Measurements from ENCODE around the gene FNDC3B. TPM values are rescaled to one million over a fixed set of nuclear protein-coding genes. Genes with fewer than 3 reads are reported as not detected.

Gene FNDC3B
- total and polyA plus RNA-seq, 3 donors from 2014 or later, result 24.2 to 63.5 (median 57.7) TPM

DNA sequence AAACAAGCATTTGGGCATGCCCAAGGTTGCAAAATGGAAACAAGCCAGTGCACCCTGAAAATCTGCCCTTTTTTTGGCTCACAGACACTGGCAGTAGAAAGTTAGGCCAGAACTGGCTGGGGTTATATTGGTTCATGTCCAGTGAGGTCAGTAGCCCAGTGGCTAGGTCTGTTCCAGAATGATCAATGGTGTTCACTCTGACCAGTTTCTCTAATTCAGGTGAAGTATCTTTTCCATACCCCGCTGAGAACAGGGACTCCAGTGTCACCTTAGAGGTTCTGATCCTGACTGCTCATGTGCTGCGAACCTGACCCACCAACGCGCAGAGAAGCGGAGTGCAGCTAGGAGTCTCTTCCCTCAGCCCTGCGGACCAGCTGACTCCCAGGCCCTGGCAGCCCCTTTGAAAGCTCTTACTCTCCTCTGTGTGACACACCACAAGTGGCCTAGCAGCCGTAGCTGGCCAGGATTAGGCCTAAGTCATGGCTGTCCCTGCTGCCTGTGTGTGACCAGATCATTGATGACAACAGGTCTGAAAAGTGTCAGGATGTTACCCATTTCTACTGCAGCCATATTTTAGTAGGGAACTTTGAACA lies 285.3 kb downstream of the FNDC3B start:
- Histone ChIP-seq H3K27ac (no peak overlapping the region), H3K36me3 (ENCODE audit: low read depth, missing control alignments) (no peaks in the 10 kb centered on the region), H3K4me3 (no peak overlapping the region), H3K4me1 (no peaks in the 10 kb centered on the region), H3K27me3 (no peaks in the 10 kb centered on the region), H3K9me3 (no peaks in the 10 kb centered on the region)
- DNase-seq, result no peak
- intact Hi-C loops (cut with DNase I; ENCODE audit: low total_unique reads), result no loop called here
- WGBS, 2 donors, result 77 to 93% methylated on average over 7 of the region's 7 CpGs
- no peak for TF ChIP-seq POLR2A (IDR thresholded peaks at IDR 0.05)
- TF ChIP-seq, protein P1, sequence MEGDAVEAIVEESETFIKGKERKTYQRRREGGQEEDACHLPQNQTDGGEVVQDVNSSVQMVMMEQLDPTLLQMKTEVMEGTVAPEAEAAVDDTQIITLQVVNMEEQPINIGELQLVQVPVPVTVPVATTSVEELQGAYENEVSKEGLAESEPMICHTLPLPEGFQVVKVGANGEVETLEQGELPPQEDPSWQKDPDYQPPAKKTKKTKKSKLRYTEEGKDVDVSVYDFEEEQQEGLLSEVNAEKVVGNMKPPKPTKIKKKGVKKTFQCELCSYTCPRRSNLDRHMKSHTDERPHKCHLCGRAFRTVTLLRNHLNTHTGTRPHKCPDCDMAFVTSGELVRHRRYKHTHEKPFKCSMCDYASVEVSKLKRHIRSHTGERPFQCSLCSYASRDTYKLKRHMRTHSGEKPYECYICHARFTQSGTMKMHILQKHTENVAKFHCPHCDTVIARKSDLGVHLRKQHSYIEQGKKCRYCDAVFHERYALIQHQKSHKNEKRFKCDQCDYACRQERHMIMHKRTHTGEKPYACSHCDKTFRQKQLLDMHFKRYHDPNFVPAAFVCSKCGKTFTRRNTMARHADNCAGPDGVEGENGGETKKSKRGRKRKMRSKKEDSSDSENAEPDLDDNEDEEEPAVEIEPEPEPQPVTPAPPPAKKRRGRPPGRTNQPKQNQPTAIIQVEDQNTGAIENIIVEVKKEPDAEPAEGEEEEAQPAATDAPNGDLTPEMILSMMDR (IDR thresholded peaks at IDR 0.05), result no peak

DNA sequence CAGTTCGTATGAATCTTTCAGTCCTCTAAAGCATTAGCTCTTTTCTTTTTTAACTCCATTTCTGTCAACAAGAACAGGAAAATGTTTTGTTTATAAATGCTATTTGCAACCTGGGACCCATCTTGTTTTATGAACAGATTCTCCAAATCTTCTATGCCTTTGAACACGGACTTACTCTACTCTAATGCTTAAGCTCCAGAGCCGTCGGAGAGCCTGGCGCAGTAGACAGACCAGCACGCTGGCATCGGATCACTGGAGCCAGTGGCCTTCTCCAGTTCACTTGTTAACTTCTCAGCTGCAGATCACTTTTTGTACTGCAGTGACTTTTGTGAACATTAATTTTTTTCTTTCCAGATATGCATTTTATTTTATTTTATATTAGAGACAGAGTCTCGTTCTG lies 286.1 kb downstream of the FNDC3B start:
- Histone ChIP-seq H3K27ac (no peak overlapping the region), H3K4me1 (no peaks in the 10 kb centered on the region), H3K36me3 (ENCODE audit: low read depth, missing control alignments) (no peaks in the 10 kb centered on the region), H3K9me3 (no peaks in the 10 kb centered on the region), H3K4me3 (no peak overlapping the region), H3K27me3 (no peaks in the 10 kb centered on the region)
- intact Hi-C loops (cut with DNase I; ENCODE audit: low total_unique reads), result no loop called here
- DNase-seq, result no peak
- 86 to 91% methylated on average over 8 of the region's 8 CpGs for WGBS, 2 donors
- no peak for TF ChIP-seq POLR2A (IDR thresholded peaks at IDR 0.05)
- TF ChIP-seq, protein P1 (IDR thresholded peaks at IDR 0.05), result no peak

DNA sequence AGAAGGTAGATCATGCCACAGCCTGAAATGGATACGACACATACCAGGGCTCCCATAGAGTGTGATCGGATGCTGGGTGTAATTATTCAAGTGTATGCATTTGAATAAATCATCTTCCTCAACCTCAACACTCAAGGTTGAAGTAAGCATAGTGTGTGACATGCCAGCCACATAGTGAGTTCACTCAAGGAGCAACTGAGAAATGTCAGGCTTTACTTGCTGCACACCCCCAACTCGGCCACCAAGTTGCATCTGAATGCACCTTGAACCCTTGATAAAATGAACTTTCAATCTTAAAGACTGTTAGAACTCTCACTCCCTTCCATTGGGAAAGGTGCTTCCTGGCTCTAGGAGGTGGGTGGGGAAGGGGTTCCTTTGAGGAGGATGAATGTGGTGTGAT lies 287.6 kb downstream of the FNDC3B start:
- 94 to 98% methylated on average over 3 of the region's 3 CpGs for WGBS, 2 donors
- no peaks in the 10 kb centered on the region for H3K36me3 ChIP-seq (ENCODE audit: low read depth, missing control alignments)
- no peak overlapping the region for H3K27ac ChIP-seq
- no peaks in the 10 kb centered on the region for H3K4me1 ChIP-seq
- H3K9me3 ChIP-seq, result no peaks in the 10 kb centered on the region
- H3K4me3 ChIP-seq, result no peak overlapping the region
- no peak for DNase-seq
- TF ChIP-seq, protein P1 (IDR thresholded peaks at IDR 0.05), result no peak
- no peak for TF ChIP-seq POLR2A (IDR thresholded peaks at IDR 0.05)
- intact Hi-C loops (cut with DNase I; ENCODE audit: low total_unique reads), result no loop called here
- H3K27me3 ChIP-seq, result no peaks in the 10 kb centered on the region

DNA sequence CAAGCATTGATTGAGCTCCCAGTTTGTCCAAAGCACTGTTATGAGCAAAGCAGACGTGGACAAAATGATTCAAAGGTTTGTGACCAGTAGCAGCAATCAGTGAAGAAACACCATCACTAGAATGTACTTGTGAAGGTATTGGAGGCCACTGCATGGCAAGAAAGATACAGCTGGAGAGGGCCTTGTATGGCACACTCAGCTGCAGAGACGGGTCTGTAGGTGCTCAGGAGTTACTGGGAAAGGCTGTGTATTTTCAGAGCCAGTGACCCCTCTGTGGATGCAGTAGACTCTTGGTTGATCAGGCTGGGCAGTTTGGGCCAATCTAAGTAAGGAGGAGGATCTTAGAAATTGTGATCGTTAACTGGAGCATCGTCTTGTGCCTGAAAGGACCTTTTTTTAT lies 288.9 kb downstream of the FNDC3B start:
- no peaks in the 10 kb centered on the region for H3K27me3 ChIP-seq
- DNase-seq, result no peak
- 91% methylated on average over 4 of the region's 4 CpGs for WGBS, 2 donors

More for the DNA sequence above, 288.9 kb downstream of the FNDC3B start:
- Histone ChIP-seq H3K27ac (no peak overlapping the region), H3K9me3 (no peaks in the 10 kb centered on the region), H3K36me3 (ENCODE audit: low read depth, missing control alignments) (no peaks in the 10 kb centered on the region), H3K4me1 (no peaks in the 10 kb centered on the region), H3K4me3 (no peak overlapping the region)
- TF ChIP-seq, protein P1 (IDR thresholded peaks at IDR 0.05), result no peak
- TF ChIP-seq POLR2A (IDR thresholded peaks at IDR 0.05), result no peak
- intact Hi-C loops (cut with DNase I; ENCODE audit: low total_unique reads), result no loop called here

Measured in testis (tissue), 3 donors.